HEK293 (cell line): Measurements from ENCODE around the gene TIMM8A.

Experiments used
- GLI4 ChIP-seq: fragments of 450-650 bp; formaldehyde crosslinking; IDR thresholded peaks from 2 replicates; pipeline ENCODE4 v1.5.1; 2016; ENCODE audit warnings: missing biosample characterization, missing genetic modification characterization
- KLF1 ChIP-seq: fragments of 450-650 bp; formaldehyde crosslinking; IDR thresholded peaks from 2 replicates; pipeline ENCODE4 v1.5.1; 2016; ENCODE audit warnings: missing biosample characterization, missing genetic modification characterization
- KLF8 ChIP-seq: fragments of 450-650 bp; formaldehyde crosslinking; IDR thresholded peaks from 2 replicates; pipeline ENCODE4 v1.5.1; 2016; ENCODE audit warnings: missing biosample characterization, missing genetic modification characterization
- PRDM1 ChIP-seq: fragments of 450-650 bp; formaldehyde crosslinking; IDR thresholded peaks from 2 replicates; pipeline ENCODE4; 2016; ENCODE audit warnings: missing biosample characterization, missing genetic modification characterization
- PRDM4 ChIP-seq: fragments of 450-650 bp; formaldehyde crosslinking; IDR thresholded peaks from 2 replicates; pipeline ENCODE4 v1.5.1; 2017; ENCODE audit warnings: missing biosample characterization, missing genetic modification characterization
- SALL2 ChIP-seq: fragments of 450-650 bp; formaldehyde crosslinking; IDR thresholded peaks from 2 replicates; pipeline ENCODE4 v1.5.0; 2017; ENCODE audit warnings: missing biosample characterization, mild to moderate bottlenecking, missing genetic modification characterization, borderline replicate concordance
- SP3 ChIP-seq: fragments of 450-650 bp; formaldehyde crosslinking; IDR thresholded peaks from 2 replicates; pipeline ENCODE4 v1.5.1; 2016; ENCODE audit warnings: missing biosample characterization, missing genetic modification characterization
- TSHZ1 ChIP-seq: fragments of 450-650 bp; formaldehyde crosslinking; IDR thresholded peaks from 2 replicates; pipeline ENCODE4 v1.5.1; 2016; ENCODE audit warnings: missing biosample characterization, missing genetic modification characterization, borderline replicate concordance
- ZFP41 ChIP-seq: fragments of 450-650 bp; formaldehyde crosslinking; IDR thresholded peaks from 2 replicates; pipeline ENCODE4 v1.5.1; 2016; ENCODE audit warnings: missing biosample characterization, missing genetic modification characterization, borderline replicate concordance
- ZFP69B ChIP-seq: fragments of 450-650 bp; formaldehyde crosslinking; IDR thresholded peaks from 2 replicates; pipeline ENCODE4 v1.5.1; 2016; ENCODE audit warnings: missing biosample characterization, missing genetic modification characterization
- ZNF169 ChIP-seq: fragments of 450-650 bp; formaldehyde crosslinking; IDR thresholded peaks from 2 replicates; pipeline ENCODE4 v1.5.1; 2016; ENCODE audit warnings: missing biosample characterization, missing genetic modification characterization
- ZNF2 ChIP-seq: fragments of 450-650 bp; formaldehyde crosslinking; IDR thresholded peaks from 2 replicates; pipeline ENCODE4 v1.5.1; 2016; ENCODE audit warnings: missing biosample characterization, missing genetic modification characterization
- ZNF223 ChIP-seq: fragments of 450-650 bp; formaldehyde crosslinking; IDR thresholded peaks from 2 replicates; pipeline ENCODE4 v1.5.1; 2016; ENCODE audit warnings: missing biosample characterization, missing genetic modification characterization
- ZNF335 ChIP-seq: fragments of 450-650 bp; formaldehyde crosslinking; conservative IDR thresholded peaks from 2 replicates; pipeline ENCODE4 v1.5.1; 2016; ENCODE audit warnings: missing biosample characterization, missing genetic modification characterization
- ZNF366 ChIP-seq: fragments of 450-650 bp; formaldehyde crosslinking; conservative IDR thresholded peaks from 2 replicates; pipeline ENCODE4 v1.5.1; 2016; ENCODE audit warnings: missing biosample characterization, missing genetic modification characterization
- ZNF391 ChIP-seq: fragments of 450-650 bp; formaldehyde crosslinking; IDR thresholded peaks from 2 replicates; pipeline ENCODE4 v1.5.1; 2016; ENCODE audit warnings: low read depth, missing biosample characterization, missing genetic modification characterization, borderline replicate concordance
- ZNF404 ChIP-seq: fragments of 450-650 bp; formaldehyde crosslinking; IDR thresholded peaks from 2 replicates; pipeline ENCODE4 v1.5.1; 2017; ENCODE audit warnings: missing biosample characterization, missing genetic modification characterization
- ZNF426 ChIP-seq: fragments of 450-650 bp; formaldehyde crosslinking; IDR thresholded peaks from 2 replicates; pipeline ENCODE4 v1.5.1; 2017; ENCODE audit warnings: missing biosample characterization, missing genetic modification characterization, mild to moderate bottlenecking, inconsistent platforms, moderate library complexity
- ZNF473 ChIP-seq: fragments of 450-650 bp; formaldehyde crosslinking; IDR thresholded peaks from 2 replicates; pipeline ENCODE4 v1.5.1; 2017; ENCODE audit warnings: missing biosample characterization, missing genetic modification characterization
- ZNF548 ChIP-seq: fragments of 450-650 bp; formaldehyde crosslinking; IDR thresholded peaks from 2 replicates; pipeline ENCODE4 v1.5.1; 2016; ENCODE audit warnings: missing biosample characterization, missing genetic modification characterization
- ZNF561 ChIP-seq: fragments of 450-650 bp; IDR thresholded peaks from 2 replicates; pipeline ENCODE4 v1.5.1; 2018; ENCODE audit warnings: missing biosample characterization, missing genetic modification characterization, borderline replicate concordance
- ZNF704 ChIP-seq: fragments of 450-650 bp; formaldehyde crosslinking; IDR thresholded peaks from 2 replicates; pipeline ENCODE4 v1.5.1; 2016; ENCODE audit warnings: missing biosample characterization, missing genetic modification characterization
- ZNF791 ChIP-seq: fragments of 450-650 bp; formaldehyde crosslinking; IDR thresholded peaks from 2 replicates; pipeline ENCODE4 v1.5.1; 2016; ENCODE audit warnings: missing biosample characterization, missing genetic modification characterization
- TF ChIP-seq, protein P1 (sequence below): fragments of 450-650 bp; formaldehyde crosslinking; IDR thresholded peaks from 2 replicates; pipeline ENCODE4 v1.5.1; 2017; ENCODE audit warnings: missing biosample characterization, missing genetic modification characterization
- TF ChIP-seq, protein P2 (sequence below): fragments of 450-650 bp; formaldehyde crosslinking; IDR thresholded peaks from 2 replicates; pipeline ENCODE4 v1.5.1; 2016; ENCODE audit warnings: missing biosample characterization, missing genetic modification characterization
- TF ChIP-seq, protein P3 (sequence below): fragments of 450-650 bp; formaldehyde crosslinking; IDR thresholded peaks from 2 replicates; pipeline ENCODE4 v1.5.1; 2016; ENCODE audit warnings: missing biosample characterization, missing genetic modification characterization

TIMM8A gene

GRCh38 chrX:101390664-101391525 lies 42.4 kb upstream of the TIMM8A start, which contains the start of gene RPL36A (continued):
- peak; percentile 69 for TF ChIP-seq ZFP69B (tag by site-specific recombination)
- TF ChIP-seq, protein P1, sequence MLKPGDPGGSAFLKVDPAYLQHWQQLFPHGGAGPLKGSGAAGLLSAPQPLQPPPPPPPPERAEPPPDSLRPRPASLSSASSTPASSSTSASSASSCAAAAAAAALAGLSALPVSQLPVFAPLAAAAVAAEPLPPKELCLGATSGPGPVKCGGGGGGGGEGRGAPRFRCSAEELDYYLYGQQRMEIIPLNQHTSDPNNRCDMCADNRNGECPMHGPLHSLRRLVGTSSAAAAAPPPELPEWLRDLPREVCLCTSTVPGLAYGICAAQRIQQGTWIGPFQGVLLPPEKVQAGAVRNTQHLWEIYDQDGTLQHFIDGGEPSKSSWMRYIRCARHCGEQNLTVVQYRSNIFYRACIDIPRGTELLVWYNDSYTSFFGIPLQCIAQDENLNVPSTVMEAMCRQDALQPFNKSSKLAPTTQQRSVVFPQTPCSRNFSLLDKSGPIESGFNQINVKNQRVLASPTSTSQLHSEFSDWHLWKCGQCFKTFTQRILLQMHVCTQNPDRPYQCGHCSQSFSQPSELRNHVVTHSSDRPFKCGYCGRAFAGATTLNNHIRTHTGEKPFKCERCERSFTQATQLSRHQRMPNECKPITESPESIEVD (tag by site-specific recombination): no peak
- no peak for TF ChIP-seq ZNF704 (tag by site-specific recombination)
- peak; percentile 93 for TF ChIP-seq ZNF2 (tag by site-specific recombination)
- TF ChIP-seq ZNF169 (tag by site-specific recombination): no peak
- TF ChIP-seq ZNF548 (tag by site-specific recombination): no peak
- TF ChIP-seq ZNF473 (tag by site-specific recombination): no peak
- 0 out of 2 replicates have a peak, but pooled peaks have one; percentile 58 for TF ChIP-seq TSHZ1 (tag by site-specific recombination)
- TF ChIP-seq, protein P2, sequence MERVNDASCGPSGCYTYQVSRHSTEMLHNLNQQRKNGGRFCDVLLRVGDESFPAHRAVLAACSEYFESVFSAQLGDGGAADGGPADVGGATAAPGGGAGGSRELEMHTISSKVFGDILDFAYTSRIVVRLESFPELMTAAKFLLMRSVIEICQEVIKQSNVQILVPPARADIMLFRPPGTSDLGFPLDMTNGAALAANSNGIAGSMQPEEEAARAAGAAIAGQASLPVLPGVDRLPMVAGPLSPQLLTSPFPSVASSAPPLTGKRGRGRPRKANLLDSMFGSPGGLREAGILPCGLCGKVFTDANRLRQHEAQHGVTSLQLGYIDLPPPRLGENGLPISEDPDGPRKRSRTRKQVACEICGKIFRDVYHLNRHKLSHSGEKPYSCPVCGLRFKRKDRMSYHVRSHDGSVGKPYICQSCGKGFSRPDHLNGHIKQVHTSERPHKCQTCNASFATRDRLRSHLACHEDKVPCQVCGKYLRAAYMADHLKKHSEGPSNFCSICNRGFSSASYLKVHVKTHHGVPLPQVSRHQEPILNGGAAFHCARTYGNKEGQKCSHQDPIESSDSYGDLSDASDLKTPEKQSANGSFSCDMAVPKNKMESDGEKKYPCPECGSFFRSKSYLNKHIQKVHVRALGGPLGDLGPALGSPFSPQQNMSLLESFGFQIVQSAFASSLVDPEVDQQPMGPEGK (tag by site-specific recombination): peak; percentile 51; the same call in 1 of the 2 replicates
- no peak for TF ChIP-seq ZNF223 (tag by site-specific recombination)
- TF ChIP-seq PRDM4 (tag by site-specific recombination): peak; percentile 13; the same call in 1 of the 2 replicates
- TF ChIP-seq ZNF391 (tag by site-specific recombination): peak; percentile 65; the same call in 1 of the 2 replicates
- no peak for TF ChIP-seq ZNF404
- peak; percentile 86 for TF ChIP-seq KLF8 (tag by site-specific recombination)
- no peak for TF ChIP-seq ZNF791 (tag by site-specific recombination)
- peak; percentile 83 for TF ChIP-seq ZNF335
- TF ChIP-seq ZNF426 (tag by site-specific recombination): no peak; the same call in 1 of the 2 replicates
- TF ChIP-seq, protein P3, sequence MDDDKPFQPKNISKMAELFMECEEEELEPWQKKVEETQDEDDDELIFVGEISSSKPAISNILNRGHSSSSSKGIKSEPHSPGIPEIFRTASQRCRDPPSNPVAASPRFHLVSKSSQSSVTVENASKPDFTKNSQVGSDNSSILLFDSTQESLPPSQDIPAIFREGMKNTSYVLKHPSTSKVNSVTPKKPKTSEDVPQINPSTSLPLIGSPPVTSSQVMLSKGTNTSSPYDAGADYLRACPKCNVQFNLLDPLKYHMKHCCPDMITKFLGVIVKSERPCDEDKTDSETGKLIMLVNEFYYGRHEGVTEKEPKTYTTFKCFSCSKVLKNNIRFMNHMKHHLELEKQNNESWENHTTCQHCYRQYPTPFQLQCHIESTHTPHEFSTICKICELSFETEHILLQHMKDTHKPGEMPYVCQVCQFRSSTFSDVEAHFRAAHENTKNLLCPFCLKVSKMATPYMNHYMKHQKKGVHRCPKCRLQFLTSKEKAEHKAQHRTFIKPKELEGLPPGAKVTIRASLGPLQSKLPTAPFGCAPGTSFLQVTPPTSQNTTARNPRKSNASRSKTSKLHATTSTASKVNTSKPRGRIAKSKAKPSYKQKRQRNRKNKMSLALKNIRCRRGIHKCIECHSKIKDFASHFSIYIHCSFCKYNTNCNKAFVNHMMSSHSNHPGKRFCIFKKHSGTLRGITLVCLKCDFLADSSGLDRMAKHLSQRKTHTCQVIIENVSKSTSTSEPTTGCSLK: no peak
- peak; percentile 94 for TF ChIP-seq ZNF366 (tag by site-specific recombination)
- TF ChIP-seq KLF1: peak; percentile 64
- no peak for TF ChIP-seq SALL2 (tag by site-specific recombination)
- no peak for TF ChIP-seq ZFP41
- TF ChIP-seq SP3: peak; percentile 87
- peak; percentile 87; the same call in 1 of the 2 replicates for TF ChIP-seq ZNF561
- TF ChIP-seq PRDM1: no peak
- peak; percentile 86; the same call in 1 of the 2 replicates for TF ChIP-seq GLI4 (tag by site-specific recombination)
